NT2/D1 (cell line): ENCODE results near the gene PCDH8.

Experiments
- SUZ12 ChIP-seq: IDR thresholded peaks from 2 replicates; pipeline ENCODE4 v1.6.1; 2011; ENCODE audit not compliant: insufficient read length, insufficient read depth; ENCODE audit errors: extremely low read depth
- YY1 ChIP-seq: IDR thresholded peaks from 2 replicates; pipeline ENCODE4 v1.6.1; 2011; ENCODE audit not compliant: insufficient read length, insufficient read depth
- ZNF274 ChIP-seq: IDR thresholded peaks from 2 replicates; pipeline ENCODE4 v1.6.1; 2011; ENCODE audit warnings: mild to moderate bottlenecking, low read depth, low read length

DNA sequence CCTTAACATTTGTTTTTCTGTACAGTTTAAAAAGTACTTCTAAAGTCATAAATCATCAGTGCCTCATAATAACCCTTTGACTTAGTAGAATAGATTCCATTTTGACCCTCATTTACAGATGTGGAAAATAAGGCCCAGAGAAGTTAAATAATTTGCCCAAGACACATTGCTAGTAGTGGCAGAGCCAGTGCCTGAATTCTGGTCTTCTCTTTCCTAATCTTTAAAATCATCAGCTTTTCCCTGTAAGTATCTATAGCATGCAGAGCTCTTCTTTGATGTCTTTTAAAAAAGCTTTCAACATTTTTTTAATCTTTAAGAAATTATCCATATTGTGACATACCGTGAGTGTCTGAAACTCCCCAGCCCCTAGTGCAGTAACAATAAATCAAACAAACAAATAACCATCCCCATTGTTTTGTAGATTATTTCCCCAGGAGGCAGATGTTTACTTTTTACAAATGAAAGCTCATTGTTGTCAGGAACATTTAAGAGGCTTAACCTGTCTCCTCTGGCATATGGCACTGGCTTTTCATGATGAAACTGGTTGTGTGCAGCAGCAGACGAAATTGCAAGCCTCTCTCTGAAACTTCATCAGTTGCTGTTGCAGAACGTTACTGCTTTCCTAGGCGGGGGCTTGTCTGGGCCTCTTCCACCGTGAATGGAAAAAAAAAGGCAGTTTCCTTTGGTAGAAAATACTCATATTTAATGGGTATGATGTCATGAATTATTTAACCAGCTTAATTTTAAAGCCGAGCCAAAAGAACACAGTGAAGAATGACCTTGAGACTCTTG is 31.7 kb upstream of the PCDH8 start:
- TF ChIP-seq YY1, result no peak
- no peak for TF ChIP-seq ZNF274
- no peak for TF ChIP-seq SUZ12
